ENCODE measurements around the gene COL4A1.

COL4A1 gene

DNA sequence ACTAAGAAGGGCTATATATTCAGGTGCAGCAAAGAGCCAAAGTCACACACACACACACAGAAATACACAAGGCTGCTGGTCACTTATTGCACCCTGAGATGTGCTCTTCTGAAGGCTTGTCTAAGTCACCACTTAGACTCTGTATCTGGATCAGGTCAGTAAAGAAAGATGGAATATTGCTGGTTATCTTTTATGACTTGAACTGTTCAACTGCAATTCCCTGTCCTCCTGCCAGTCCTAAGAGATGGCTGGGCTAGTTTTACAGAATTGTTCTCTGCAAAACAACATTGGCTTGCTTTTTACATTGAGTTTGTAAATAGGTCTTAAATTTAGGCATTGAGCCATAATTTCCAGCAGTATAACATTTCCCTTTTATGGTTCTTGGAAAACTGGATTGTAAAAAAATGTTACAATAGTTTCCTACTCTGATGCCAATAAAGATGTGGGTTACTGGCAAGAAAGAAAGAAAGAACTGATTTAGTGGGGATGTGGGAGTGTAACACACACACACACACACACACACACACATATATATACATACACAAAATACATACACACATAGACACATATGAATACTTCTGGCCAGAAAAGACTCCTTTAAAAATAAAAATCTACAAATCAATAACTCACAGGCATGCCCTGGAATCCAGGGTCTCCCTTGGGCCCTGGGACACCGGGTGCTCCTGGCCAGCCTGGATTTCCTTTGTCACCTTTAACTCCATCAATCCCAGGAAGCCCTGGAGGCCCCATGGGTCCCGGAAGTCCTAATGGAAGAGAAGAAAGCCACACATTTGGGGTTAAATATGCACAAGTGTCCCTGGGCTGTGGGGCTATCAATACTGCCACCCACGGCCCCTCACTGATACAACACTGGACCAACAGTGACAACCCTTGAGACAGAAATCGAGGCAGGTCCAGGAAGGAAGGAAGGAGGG is 137.7 kb downstream of the COL4A1 start:
- H3K27ac ChIP-seq: peak overlapping the region; percentile 2; the same call in 1 of the 2 replicates
- TF ChIP-seq, protein P1, sequence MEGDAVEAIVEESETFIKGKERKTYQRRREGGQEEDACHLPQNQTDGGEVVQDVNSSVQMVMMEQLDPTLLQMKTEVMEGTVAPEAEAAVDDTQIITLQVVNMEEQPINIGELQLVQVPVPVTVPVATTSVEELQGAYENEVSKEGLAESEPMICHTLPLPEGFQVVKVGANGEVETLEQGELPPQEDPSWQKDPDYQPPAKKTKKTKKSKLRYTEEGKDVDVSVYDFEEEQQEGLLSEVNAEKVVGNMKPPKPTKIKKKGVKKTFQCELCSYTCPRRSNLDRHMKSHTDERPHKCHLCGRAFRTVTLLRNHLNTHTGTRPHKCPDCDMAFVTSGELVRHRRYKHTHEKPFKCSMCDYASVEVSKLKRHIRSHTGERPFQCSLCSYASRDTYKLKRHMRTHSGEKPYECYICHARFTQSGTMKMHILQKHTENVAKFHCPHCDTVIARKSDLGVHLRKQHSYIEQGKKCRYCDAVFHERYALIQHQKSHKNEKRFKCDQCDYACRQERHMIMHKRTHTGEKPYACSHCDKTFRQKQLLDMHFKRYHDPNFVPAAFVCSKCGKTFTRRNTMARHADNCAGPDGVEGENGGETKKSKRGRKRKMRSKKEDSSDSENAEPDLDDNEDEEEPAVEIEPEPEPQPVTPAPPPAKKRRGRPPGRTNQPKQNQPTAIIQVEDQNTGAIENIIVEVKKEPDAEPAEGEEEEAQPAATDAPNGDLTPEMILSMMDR (conservative IDR thresholded peaks at IDR 0.05): no peak

DNA sequence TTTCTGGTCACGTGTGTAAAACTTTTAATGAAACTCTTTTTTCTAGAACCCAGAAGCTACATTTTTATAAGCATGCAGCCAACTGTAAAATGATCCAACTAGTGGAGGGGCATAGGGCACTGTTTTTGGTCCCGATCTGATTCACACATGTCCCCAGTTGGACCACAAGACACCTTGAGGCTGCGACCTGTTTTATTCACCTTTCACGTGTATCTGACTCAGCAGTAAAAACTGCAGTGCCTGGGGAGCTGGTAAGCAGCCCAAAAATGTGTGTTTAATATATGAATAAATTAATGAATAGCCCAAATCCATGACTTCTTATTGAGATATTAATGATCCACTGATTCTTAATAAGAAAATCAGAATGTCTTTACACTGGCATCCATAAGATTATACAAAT is 140.4 kb downstream of the COL4A1 start:
- TF ChIP-seq, protein P1 (conservative IDR thresholded peaks at IDR 0.05): no peak

DNA sequence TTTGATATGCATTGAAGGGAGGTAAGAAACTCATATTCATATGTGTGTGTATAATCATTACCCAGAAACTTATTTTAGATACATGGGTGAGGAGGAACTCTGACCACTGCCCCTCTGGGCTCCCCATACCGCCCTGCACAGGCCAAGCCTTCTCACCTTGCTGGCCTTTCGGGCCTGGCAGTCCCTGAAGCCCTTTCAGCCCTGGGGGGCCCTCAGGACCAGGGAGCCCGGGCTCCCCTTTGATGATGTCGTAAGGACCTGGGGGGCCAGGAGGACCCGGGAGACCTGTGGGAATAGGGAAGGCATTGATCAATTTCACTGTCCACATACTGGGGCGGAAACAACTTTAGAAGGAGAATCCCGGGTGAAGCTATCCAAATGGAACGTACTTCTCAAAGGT is 142.3 kb downstream of the COL4A1 start:
- TF ChIP-seq, protein P1 (conservative IDR thresholded peaks at IDR 0.05): no peak
- no peak overlapping the region for H3K27ac ChIP-seq

More for the DNA sequence above, 140.4 kb downstream of the COL4A1 start:
- H3K27ac ChIP-seq: no peak overlapping the region

DNA sequence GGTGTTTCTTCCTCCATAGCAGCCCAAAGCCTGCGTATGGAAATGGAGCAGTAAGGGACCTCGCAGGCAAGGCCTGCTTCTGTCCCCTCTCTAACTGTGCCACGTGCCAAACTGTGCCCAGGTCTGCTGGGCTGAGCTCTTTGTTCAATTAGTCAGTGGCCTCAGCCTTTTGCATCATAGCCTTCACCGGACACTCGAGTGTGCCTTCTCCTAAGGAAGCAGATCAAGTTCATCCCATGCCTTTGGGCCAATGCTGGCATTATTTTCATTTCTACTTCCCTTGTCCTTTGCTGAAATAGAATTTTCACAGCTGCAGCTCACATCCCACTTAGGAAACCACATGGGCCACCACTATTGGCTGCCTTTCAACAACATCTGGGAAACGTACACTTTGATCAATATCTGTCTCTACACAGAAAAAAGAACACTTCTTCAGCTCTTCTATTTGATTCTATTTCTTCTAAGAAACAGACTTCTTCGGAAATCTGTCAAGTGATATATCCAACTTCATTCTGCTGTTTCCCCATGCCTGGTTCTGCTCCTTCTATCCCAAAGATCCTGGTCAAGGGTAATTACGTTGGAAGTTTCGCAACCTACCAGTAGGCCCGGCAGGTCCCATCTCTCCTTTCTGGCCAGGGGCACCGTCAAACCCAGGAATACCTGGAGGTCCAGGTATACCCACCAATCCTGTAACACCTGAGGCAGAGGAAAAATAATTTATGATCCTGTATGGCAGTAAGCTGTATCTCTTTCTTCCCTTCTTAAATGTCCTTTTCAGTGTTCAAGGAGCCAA is 143.9 kb downstream of the COL4A1 start:
- TF ChIP-seq, protein P1 (conservative IDR thresholded peaks at IDR 0.05): no peak
- no peak overlapping the region for H3K27ac ChIP-seq

DNA sequence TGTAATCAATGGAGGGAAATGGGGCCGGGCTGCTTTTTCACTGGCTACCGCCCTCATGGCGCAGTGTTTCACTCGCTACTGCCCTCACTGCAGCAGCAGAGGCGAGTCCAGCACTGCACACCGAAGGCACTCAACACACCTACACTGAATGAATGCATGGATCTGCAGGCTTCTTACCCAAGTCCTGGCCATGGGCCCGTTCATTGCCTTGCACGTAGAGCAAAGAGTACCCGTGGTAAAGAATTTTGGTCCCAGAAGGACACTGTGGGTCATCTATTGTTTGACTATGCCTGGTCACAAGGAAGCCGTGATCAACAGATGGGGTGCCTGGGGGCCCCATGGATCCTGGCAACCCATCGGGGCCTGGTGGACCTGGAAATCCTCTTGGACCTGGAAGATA is 144.9 kb downstream of the COL4A1 start:
- no peak overlapping the region for H3K27ac ChIP-seq
- TF ChIP-seq, protein P1 (conservative IDR thresholded peaks at IDR 0.05): no peak

DNA sequence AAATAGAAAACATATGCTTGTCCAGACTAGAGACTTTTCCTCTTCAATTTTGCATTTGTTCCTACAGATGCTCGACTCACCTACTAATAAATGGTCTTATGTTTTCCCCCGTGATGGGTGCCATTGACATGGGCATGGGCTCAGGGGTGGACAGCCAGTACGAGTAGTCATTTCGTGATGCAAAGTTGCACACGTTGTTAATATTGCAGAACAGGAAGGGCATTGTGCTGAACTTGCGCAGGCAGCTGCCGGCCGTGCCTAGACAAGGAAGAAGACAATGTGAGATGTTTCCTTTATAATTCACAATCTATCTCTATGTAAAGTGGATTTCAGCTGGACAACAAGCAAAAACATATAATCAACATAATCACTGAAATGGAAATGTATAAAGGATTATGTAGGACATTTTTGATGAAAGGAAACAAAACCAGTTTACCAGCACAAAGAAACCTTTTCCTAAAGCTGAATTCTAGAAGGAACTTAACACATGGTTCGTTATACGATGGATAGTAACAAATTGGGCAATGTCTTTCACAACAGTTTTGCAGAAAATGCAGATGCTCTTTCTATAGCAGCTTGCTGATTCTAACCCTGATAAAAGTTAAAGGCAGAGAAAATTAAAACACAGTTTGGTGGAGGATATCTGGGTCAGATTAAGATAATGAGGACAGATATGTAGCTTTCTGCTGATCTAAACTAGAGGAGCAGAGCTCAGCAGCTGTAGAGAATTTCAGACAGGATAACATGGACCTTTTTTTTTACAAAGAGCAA is 145.7 kb downstream of the COL4A1 start:
- TF ChIP-seq, protein P1 (conservative IDR thresholded peaks at IDR 0.05): 0 out of 2 replicates have a peak, but pooled peaks have one; percentile 0
- no peak overlapping the region for H3K27ac ChIP-seq

All from VCaP (cell line).